Activated effector memory CD4-positive, alpha-beta T cell treated with Interleukin-2 at 50 U/mL for 16 hours (primary cell): ENCODE data around the gene BOLA1.
A peak's percentile ranks its signal among the peaks of the same experiment; 100 is the strongest.
"Not testable (repeated sequence)": the region's sequence is repeated elsewhere in the genome, so short reads cannot be mapped to it uniquely, and the experiment has no call there.

Experiments used
- DNase-seq: peaks from one replicate; pipeline ENCODE4 v3.0.0-alpha.2; 2020

The BOLA1 gene

GRCh38 chr1:149899460-149900284 is at the start of gene BOLA1:
Gene BOLA1, plus strand, starts transcription at chr1:149899568. Its CDS starts 492 bp downstream, at chr1:149900060.
- DNase-seq, result peak; percentile 71

GRCh38 chr1:149849947-149850360 is 49.4 kb upstream of the BOLA1 start:
- DNase-seq, result no peak

GRCh38 chr1:149850732-149851345 is 48.5 kb upstream of the BOLA1 start:
- DNase-seq, result not testable (repeated sequence)

GRCh38 chr1:149851585-149852213 is 47.7 kb upstream of the BOLA1 start:
- DNase-seq, result not testable (repeated sequence)

GRCh38 chr1:149852263-149852662 is 47.1 kb upstream of the BOLA1 start:
- not testable (repeated sequence) for DNase-seq

- DNase-seq, result not testable (repeated sequence)
These were observed 39.1 kb upstream of the BOLA1 start for GRCh38 chr1:149860271-149860670.

- DNase-seq, result not testable (repeated sequence)
These were observed 38.5 kb upstream of the BOLA1 start for GRCh38 chr1:149860684-149861496.

GRCh38 chr1:149861497-149862054 is 37.8 kb upstream of the BOLA1 start:
- DNase-seq, result not testable (repeated sequence)

GRCh38 chr1:149866887-149867286 is 32.5 kb upstream of the BOLA1 start:
- DNase-seq, result not testable (repeated sequence)

GRCh38 chr1:149873060-149873459 is 26.3 kb upstream of the BOLA1 start:
- not testable (repeated sequence) for DNase-seq

- no peak for DNase-seq
These were observed 22.0 kb upstream of the BOLA1 start for GRCh38 chr1:149877211-149877946.

- DNase-seq, result no peak
These were observed 19.8 kb upstream of the BOLA1 start for GRCh38 chr1:149879556-149879955.

GRCh38 chr1:149881876-149882275 is 17.5 kb upstream of the BOLA1 start:
- DNase-seq, result no peak

GRCh38 chr1:149883598-149884247 is 15.6 kb upstream of the BOLA1 start:
- no peak for DNase-seq

- DNase-seq, result no peak
These were observed 14.7 kb upstream of the BOLA1 start for GRCh38 chr1:149884433-149885338.

- peak; percentile 45 for DNase-seq
These were observed 13.8 kb upstream of the BOLA1 start for GRCh38 chr1:149885339-149886120.

GRCh38 chr1:149886121-149886395 is 13.3 kb upstream of the BOLA1 start:
- not testable (repeated sequence) for DNase-seq

GRCh38 chr1:149886396-149887195 is 12.8 kb upstream of the BOLA1 start:
- DNase-seq, result peak; percentile 70

GRCh38 chr1:149887196-149887455 is 12.2 kb upstream of the BOLA1 start:
- not testable (repeated sequence) for DNase-seq
